ENCODE measurements around the gene CSNK2A2. TPM values are rescaled to one million over a fixed set of nuclear protein-coding genes. Genes with fewer than 3 reads are reported as not detected.

Gene CSNK2A2
- polyA plus RNA-seq, 1 experiment = 43.8 TPM

DNA sequence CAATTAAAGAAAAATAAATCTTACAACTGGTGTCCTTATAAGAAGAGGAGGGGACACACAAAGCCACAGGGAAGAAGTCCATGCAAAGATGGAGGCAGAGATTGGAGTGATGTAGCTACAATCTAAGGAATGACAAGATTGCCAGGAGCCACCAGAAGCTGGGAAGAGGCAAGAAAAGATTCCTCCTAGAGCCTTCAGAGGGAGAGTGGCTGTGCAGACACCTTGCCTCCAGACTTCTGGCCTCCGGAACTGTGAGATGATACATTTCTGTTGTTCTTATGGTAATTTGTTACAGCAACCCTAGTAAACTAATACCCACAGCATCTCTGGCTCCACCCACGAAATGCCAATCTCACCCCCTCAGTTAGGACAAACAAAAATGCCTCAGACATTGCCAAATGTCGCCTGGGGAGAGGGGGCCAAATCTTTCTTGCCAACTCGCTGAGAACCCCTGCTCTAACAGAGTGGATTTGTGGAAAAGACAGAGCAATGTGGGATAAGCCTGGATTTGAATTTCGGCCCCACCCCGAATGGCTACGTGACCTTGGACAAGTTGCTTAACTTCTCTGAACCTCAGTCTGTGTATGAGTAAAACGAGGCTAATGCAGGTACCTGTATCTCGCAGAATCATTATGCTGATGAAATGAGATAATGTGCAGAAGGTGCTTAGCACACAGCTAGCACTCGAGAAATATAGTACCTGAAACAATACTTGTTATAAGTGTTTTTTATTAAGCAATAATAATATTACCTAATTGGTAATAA is 37.1 kb upstream of the CSNK2A2 start:
- H3K9me3 ChIP-seq (ENCODE audit: control insufficient read depth, insufficient read depth, low read length) = no peaks in the 10 kb centered on the region
- POLR2A ChIA-PET = no interaction called here
- H3K4me3 ChIP-seq (ENCODE audit: low read depth, low read length) = no peak overlapping the region
- no peak for DNase-seq (ENCODE audit: low read depth, low spot score)
- CTCF ChIA-PET = no interaction called here
- TF ChIP-seq CTCF (IDR thresholded peaks at IDR 0.05; ENCODE audit: low read depth, low read length) = no peak
- H3K27ac ChIP-seq (ENCODE audit: low read depth, low read length) = no peak overlapping the region
- H3K27me3 ChIP-seq (ENCODE audit: control insufficient read depth, insufficient read depth, low read length) = peaks cover 11% of the 10 kb centered on the region

DNA sequence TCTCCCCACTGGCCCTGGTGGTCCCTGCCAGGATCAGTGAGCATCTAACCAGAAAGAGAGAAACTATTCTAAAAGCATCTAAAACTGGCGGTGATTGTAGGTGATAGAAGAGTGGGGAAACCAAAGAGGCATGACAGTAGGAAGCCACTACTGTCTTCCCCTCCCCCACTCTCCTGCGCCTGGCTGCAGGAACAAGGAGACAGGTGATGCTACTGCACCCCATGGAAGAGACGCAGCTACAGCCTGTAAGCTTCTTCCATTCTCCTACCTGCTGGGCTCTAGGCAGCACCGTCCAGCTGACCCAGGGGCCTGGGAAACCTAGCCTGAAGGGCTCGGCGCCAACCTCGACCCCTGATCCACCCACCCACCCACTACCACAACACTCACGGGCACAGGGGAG is 32.4 kb upstream of the CSNK2A2 start:
- ChIA-PET CTCF (no interaction called here), POLR2A (no interaction called here)
- no peaks in the 10 kb centered on the region for H3K9me3 ChIP-seq (ENCODE audit: control insufficient read depth, insufficient read depth, low read length)
- no peak for DNase-seq (ENCODE audit: low read depth, low spot score)
- peaks cover 5% of the 10 kb centered on the region for H3K27me3 ChIP-seq (ENCODE audit: control insufficient read depth, insufficient read depth, low read length)
- no peak overlapping the region for H3K4me3 ChIP-seq (ENCODE audit: low read depth, low read length)
- H3K27ac ChIP-seq (ENCODE audit: low read depth, low read length) = no peak overlapping the region
- TF ChIP-seq CTCF (IDR thresholded peaks at IDR 0.05; ENCODE audit: low read depth, low read length) = no peak

DNA sequence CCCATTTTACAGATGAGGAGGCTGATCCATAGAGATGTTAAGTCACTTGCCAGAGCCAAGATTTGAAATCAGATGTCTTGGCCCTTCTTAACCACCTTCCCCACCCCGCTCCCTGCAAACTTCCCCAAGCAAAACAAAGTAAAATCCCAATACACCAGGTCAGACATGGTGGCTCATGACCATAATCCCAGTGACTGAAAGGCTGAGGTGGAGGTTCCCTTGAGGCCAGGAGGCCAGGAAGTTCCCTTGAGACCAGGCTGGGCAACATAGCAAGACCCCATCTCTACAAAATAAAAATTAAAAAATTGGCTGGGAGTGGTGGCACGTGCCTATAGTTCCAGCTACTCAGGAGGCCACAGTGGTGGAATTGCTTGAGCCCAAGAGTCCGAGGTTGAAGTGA is 28.9 kb upstream of the CSNK2A2 start:
- no peak overlapping the region for H3K27ac ChIP-seq (ENCODE audit: low read depth, low read length)
- CTCF ChIA-PET = no interaction called here

DNA sequence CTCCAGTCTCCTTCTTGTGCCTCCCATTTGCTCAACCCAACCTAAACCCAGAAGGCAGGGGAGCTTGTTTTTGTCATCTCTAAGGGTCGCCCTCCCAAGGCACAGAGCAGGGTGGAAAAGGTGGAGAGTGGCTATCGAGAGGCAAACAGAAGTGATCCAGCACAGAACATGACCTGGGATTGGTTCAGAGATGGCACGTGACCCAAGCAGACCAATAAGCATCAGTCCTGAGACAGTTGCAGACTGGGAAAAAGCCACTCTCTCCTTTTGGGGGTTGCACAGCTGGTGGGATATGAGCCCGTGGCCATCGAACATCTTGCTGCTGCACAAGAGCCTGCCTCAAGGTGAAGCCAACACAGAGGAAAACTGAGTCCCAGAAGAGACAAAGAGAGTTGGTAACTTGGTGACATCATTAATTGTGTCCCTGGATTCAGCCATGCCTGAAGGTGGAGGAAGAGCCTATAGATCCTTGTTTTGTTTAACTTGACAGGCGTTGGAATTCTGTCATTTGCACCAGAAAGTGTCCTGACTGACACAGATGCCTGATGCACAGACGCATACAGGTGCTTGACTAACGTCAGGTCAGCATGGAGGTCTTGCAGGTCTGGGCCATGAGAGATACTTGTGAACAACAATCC is 28.2 kb upstream of the CSNK2A2 start:
- CTCF ChIA-PET = no interaction called here
- POLR2A ChIA-PET = no interaction called here
- no peaks in the 10 kb centered on the region for H3K9me3 ChIP-seq (ENCODE audit: control insufficient read depth, insufficient read depth, low read length)

More for the DNA sequence above, 28.9 kb upstream of the CSNK2A2 start:
- no peak for TF ChIP-seq CTCF (IDR thresholded peaks at IDR 0.05; ENCODE audit: low read depth, low read length)
- Histone ChIP-seq H3K27me3 (ENCODE audit: control insufficient read depth, insufficient read depth, low read length) (peaks cover 2% of the 10 kb centered on the region), H3K4me3 (ENCODE audit: low read depth, low read length) (no peak overlapping the region), H3K9me3 (ENCODE audit: control insufficient read depth, insufficient read depth, low read length) (no peaks in the 10 kb centered on the region)
- POLR2A ChIA-PET = no interaction called here
- no peak for DNase-seq (ENCODE audit: low read depth, low spot score)

More for the DNA sequence above, 28.2 kb upstream of the CSNK2A2 start:
- Histone ChIP-seq H3K4me3 (ENCODE audit: low read depth, low read length) (no peak overlapping the region), H3K27ac (ENCODE audit: low read depth, low read length) (no peak overlapping the region), H3K27me3 (ENCODE audit: control insufficient read depth, insufficient read depth, low read length) (peaks cover 2% of the 10 kb centered on the region)
- no peak for TF ChIP-seq CTCF (IDR thresholded peaks at IDR 0.05; ENCODE audit: low read depth, low read length)
- no peak for DNase-seq (ENCODE audit: low read depth, low spot score)
